Measurements from ENCODE around the gene LHFPL3.

GRCh38 chr7:104294291-104294690 is 34.1 kb upstream of the LHFPL3 start:
- TF ChIP-seq CTCF (IDR thresholded peaks at IDR 0.05; ENCODE audit: insufficient read depth, low read length), result no peak
- no peak for TF ChIP-seq GABPA (IDR thresholded peaks at IDR 0.05; ENCODE audit: low read depth)
